Transverse colon (tissue), 4 donors: Measurements from ENCODE around the gene ZBP1. TPM values are rescaled to one million over a fixed set of nuclear protein-coding genes. Genes with fewer than 3 reads are reported as not detected.

ENCODE experiments used
- DNase-seq: peaks from one replicate; pipeline ENCODE4 v3.0.0-alpha.2; 2019
- H3K27ac ChIP-seq, 4 donors: fragments of 200-600 bp; sonication (generic); 2 replicates each; pipeline ENCODE4 v1.5.1; 2016 to 2018; ENCODE audit warnings: inconsistent platforms in 4 of 4
- H3K27me3 ChIP-seq: fragments of 200-600 bp; sonication (generic); 2 replicates; pipeline ENCODE4 v1.5.1; 2017; ENCODE audit warnings: inconsistent platforms
- H3K36me3 ChIP-seq, 4 donors: fragments of 200-600 bp; sonication (generic); 2 replicates each; pipeline ENCODE4 v1.5.1; 2017 to 2019; ENCODE audit warnings: inconsistent platforms in 4 of 4
- H3K4me1 ChIP-seq, 4 donors: fragments of 200-600 bp; sonication (generic); 2 replicates each; pipeline ENCODE4 v1.5.1; 2017 to 2020; ENCODE audit warnings: inconsistent platforms in 4 of 4
- H3K4me3 ChIP-seq, 4 donors: fragments of 200-600 bp; sonication (generic); 1 replicate in 1 of 4; 2 replicates in 3 of 4; pipeline versions ENCODE4 v1.5.1 to v1.6.1; 2017 to 2019; ENCODE audit warnings: inconsistent platforms in 4 of 4
- H3K9me3 ChIP-seq, 2 donors: fragments of 200-600 bp; sonication (generic); 2 replicates each; pipeline ENCODE4 v1.5.1; 2017 to 2019; ENCODE audit warnings: inconsistent platforms in 2 of 2
- EP300 ChIP-seq: sonication (generic); formaldehyde crosslinking; IDR thresholded peaks from one replicate; pipeline ENCODE4 v1.6.1; 2017; ENCODE audit warnings: antibody characterized with exemption, low read depth
- POLR2A ChIP-seq: fragments of 450-650 bp; IDR thresholded peaks from one replicate; pipeline ENCODE4 v1.6.1; 2016; ENCODE audit warnings: antibody characterized with exemption, mild to moderate bottlenecking, moderate library complexity
- POLR2AphosphoS5 ChIP-seq, 3 donors: sonication (generic); formaldehyde crosslinking; IDR thresholded peaks; one replicate each; pipeline ENCODE4 v1.6.1; 2016; ENCODE audit warnings: antibody characterized with exemption in 3 of 3
- WGBS, 2 donors: methylation state at CpG; one replicate each; pipeline ENCODE4 v1.1.5; 2018; ENCODE audit warnings: low coverage in 1 of 2; 5-methylcytosine and 5-hydroxymethylcytosine counted together
- in situ Hi-C, 4 donors: fragments of 200-750 bp; cut with MboI; loops; one replicate each; pipeline versions ENCODE4 v1.15.0 to v1.15.1; 2017; ENCODE audit warnings: low sequenced_read_pairs in 3 of 4, low pct_ligation_motif_present in 1 of 4, low pct_unique_long_range_greater_than_20kb in 1 of 4
- intact Hi-C: fragments of 100-400 bp; cut with DNase I; formaldehyde crosslinking; loops from one replicate; pipeline ENCODE4 v1.15.1; 2023; ENCODE audit warnings: low total_unique reads
- total RNA-seq, 4 donors: library from RNA; depleted of rRNA; stranded (reverse); fragments of >200 nt; gene quantifications; one replicate each; pipeline ENCODE4 v1.1.0, GENCODE V29; 2016
- TF ChIP-seq, protein P1 (sequence below), 5 experiments: fragments of 200-600 bp in 3 of 5; fragments of 450-650 bp in 2 of 5; sonication (generic) in 3 of 5; IDR thresholded peaks; 1 replicate in 2 of 5; 2 replicates in 3 of 5; pipeline ENCODE4 v1.5.1; 2016 to 2017; ENCODE audit warnings: antibody characterized with exemption in 5 of 5, inconsistent platforms in 3 of 5, mild to moderate bottlenecking in 2 of 5, moderate library complexity in 1 of 5

Gene ZBP1
- total RNA-seq, 4 donors from 2014 or later: 1.6 to 4.4 TPM; not detected in 2

DNA sequence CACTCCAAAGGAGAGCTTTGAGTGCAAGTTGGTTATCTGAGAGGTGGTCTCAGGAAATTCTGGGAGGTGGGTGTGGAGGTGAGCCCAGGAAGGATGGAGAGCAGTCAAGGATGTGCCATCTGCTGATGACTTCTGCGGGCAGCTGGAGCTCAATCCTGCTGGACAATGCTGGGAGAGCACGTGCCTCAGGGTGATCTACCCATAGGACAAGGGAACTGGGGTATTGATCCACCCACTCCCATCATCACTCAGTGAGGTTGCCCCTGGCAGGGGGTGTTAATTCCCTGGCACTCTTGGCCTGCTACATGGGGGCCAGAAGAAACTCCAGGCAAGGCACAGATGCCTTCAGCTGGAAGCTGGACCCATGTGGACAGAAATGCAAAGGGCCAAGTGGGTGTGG is 7.1 kb upstream of the ZBP1 start:
- H3K9me3 ChIP-seq: no peaks in the 10 kb centered on the region

GRCh38 chr20:57625978-57626377 is 5.8 kb upstream of the ZBP1 start:
- peaks cover 6 to 27% (median 7%) of the 10 kb centered on the region in 4 donors for H3K4me1 ChIP-seq
- TF ChIP-seq, protein P1, sequence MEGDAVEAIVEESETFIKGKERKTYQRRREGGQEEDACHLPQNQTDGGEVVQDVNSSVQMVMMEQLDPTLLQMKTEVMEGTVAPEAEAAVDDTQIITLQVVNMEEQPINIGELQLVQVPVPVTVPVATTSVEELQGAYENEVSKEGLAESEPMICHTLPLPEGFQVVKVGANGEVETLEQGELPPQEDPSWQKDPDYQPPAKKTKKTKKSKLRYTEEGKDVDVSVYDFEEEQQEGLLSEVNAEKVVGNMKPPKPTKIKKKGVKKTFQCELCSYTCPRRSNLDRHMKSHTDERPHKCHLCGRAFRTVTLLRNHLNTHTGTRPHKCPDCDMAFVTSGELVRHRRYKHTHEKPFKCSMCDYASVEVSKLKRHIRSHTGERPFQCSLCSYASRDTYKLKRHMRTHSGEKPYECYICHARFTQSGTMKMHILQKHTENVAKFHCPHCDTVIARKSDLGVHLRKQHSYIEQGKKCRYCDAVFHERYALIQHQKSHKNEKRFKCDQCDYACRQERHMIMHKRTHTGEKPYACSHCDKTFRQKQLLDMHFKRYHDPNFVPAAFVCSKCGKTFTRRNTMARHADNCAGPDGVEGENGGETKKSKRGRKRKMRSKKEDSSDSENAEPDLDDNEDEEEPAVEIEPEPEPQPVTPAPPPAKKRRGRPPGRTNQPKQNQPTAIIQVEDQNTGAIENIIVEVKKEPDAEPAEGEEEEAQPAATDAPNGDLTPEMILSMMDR (IDR thresholded peaks at IDR 0.05): no peak
- no peak for TF ChIP-seq POLR2A
- TF ChIP-seq EP300: no peak
- TF ChIP-seq POLR2AphosphoS5 (IDR thresholded peaks at IDR 0.05): no peak

More for the DNA sequence above, 7.1 kb upstream of the ZBP1 start:
- DNase-seq: no peak
- Histone ChIP-seq H3K27ac (peak overlapping the region; percentile 23 to 76 (median 68)), H3K4me1 (peaks cover 0 to 17% (median 6%) of the 10 kb centered on the region in 4 donors), H3K27me3 (no peaks in the 10 kb centered on the region), H3K36me3 (no peaks in the 10 kb centered on the region), H3K4me3 (no peak overlapping the region)
- TF ChIP-seq POLR2AphosphoS5 (IDR thresholded peaks at IDR 0.05): no peak
- no peak for TF ChIP-seq EP300
- TF ChIP-seq, protein P1 (IDR thresholded peaks at IDR 0.05): no peak
- no peak for TF ChIP-seq POLR2A
- intact Hi-C loops (no loop called here), in situ Hi-C loops (no loop called here)
- WGBS, 2 donors: 97% methylated on average over 2 of the region's 2 CpGs; no CpG with 5 or more reads in 1 of the 2 donors

GRCh38 chr20:57625181-57625958 is 5.1 kb upstream of the ZBP1 start:
- in situ Hi-C loops: no loop called here

More at GRCh38 chr20:57625978-57626377, 5.8 kb upstream of the ZBP1 start:
- Histone ChIP-seq H3K27me3 (no peaks in the 10 kb centered on the region), H3K36me3 (no peaks in the 10 kb centered on the region), H3K27ac (no peak overlapping the region), H3K4me3 (no peak overlapping the region), H3K9me3 (no peaks in the 10 kb centered on the region)
- DNase-seq: no peak
- 82 to 87% methylated on average over 2 of the region's 2 CpGs for WGBS, 2 donors
- in situ Hi-C loops (no loop called here), intact Hi-C loops (no loop called here)

DNA sequence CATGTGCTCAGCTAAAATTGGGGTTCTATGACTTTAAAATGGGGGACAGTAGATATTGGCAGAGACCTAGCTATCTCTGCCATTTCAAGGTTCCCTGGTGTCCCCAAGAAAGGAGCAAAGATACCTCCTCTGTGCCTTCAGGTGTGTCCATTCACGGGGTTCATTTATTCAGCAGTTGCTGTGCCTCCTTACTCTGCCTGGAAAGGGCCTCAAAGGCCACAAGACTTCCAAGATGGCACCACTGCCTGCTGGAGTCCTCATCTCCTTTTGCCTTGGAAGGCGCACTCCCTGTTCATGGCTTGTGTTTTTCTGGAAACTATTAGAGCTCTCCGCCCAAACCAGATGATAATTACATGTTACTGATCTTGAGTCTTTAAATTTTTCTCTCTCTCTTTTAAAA is 3.9 kb upstream of the ZBP1 start:
- WGBS, 2 donors: 92 to 100% methylated on average over 2 to 3 of the region's 3 CpGs

More at GRCh38 chr20:57625181-57625958, 5.1 kb upstream of the ZBP1 start:
- no peaks in the 10 kb centered on the region for H3K36me3 ChIP-seq
- no peaks in the 10 kb centered on the region for H3K9me3 ChIP-seq
- no peaks in the 10 kb centered on the region for H3K27me3 ChIP-seq
- WGBS, 2 donors: 91 to 100% methylated on average over 4 to 7 of the region's 7 CpGs
- no peak overlapping the region for H3K27ac ChIP-seq
- DNase-seq: no peak
- no peak for TF ChIP-seq EP300
- TF ChIP-seq, protein P1 (IDR thresholded peaks at IDR 0.05): no peak
- TF ChIP-seq POLR2AphosphoS5 (IDR thresholded peaks at IDR 0.05): no peak
- no peak for TF ChIP-seq POLR2A
- H3K4me1 ChIP-seq: peaks cover 6 to 33% (median 9%) of the 10 kb centered on the region in 4 donors
- intact Hi-C loops: no loop called here
- H3K4me3 ChIP-seq: no peak overlapping the region

More for the DNA sequence above, 3.9 kb upstream of the ZBP1 start:
- no peaks in the 10 kb centered on the region for H3K27me3 ChIP-seq
- no peak overlapping the region for H3K27ac ChIP-seq
- H3K36me3 ChIP-seq: no peaks in the 10 kb centered on the region
- in situ Hi-C loops (loop anchor here in 1 of 4 donors (25.0 kb wide), 1 partner anchor 237 kb away; the partner anchor contains the start of gene RBM38), intact Hi-C loops (no loop called here)
- peaks cover 6 to 37% (median 9%) of the 10 kb centered on the region in 4 donors for H3K4me1 ChIP-seq
- TF ChIP-seq POLR2A (no peak), EP300 (no peak), POLR2AphosphoS5 (IDR thresholded peaks at IDR 0.05) (no peak)
- TF ChIP-seq, protein P1 (IDR thresholded peaks at IDR 0.05): no peak
- no peak for DNase-seq
- no peaks in the 10 kb centered on the region for H3K9me3 ChIP-seq
- H3K4me3 ChIP-seq: no peak overlapping the region
